ENCODE data around the gene PYCARD. TPM values are rescaled to one million over a fixed set of nuclear protein-coding genes. Genes with fewer than 3 reads are reported as not detected.

Gene PYCARD
- total RNA-seq, 1 donor from 2014 or later = 38.6 TPM

DNA sequence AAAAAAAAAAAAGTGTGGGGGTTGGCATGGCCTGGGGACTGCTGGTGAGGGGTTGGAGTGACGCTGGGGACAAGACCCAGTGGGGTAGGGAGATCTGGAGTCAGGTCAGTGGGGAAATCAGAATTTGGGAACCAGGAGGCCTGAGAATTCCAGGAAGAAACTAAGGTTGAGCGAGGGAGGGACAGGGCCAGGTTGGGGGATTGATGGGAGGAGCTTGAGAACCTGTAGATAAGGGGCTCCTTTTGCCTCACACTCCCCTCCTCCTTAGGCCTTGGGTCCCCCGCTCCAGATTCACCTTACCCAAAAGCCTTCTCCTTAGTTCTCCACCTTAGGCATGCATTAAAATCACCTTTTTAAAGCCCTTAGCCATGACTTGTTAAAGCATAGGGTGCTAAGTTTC lies 22.6 kb upstream of the PYCARD start:
- peaks cover 5% of the 10 kb centered on the region for H3K27me3 ChIP-seq (ENCODE audit: control insufficient read depth, insufficient read depth, low read length)
- no peak overlapping the region for H3K4me3 ChIP-seq (ENCODE audit: low read depth, low read length)
- no peak for DNase-seq (ENCODE audit: low read depth)
- TF ChIP-seq, protein P1, sequence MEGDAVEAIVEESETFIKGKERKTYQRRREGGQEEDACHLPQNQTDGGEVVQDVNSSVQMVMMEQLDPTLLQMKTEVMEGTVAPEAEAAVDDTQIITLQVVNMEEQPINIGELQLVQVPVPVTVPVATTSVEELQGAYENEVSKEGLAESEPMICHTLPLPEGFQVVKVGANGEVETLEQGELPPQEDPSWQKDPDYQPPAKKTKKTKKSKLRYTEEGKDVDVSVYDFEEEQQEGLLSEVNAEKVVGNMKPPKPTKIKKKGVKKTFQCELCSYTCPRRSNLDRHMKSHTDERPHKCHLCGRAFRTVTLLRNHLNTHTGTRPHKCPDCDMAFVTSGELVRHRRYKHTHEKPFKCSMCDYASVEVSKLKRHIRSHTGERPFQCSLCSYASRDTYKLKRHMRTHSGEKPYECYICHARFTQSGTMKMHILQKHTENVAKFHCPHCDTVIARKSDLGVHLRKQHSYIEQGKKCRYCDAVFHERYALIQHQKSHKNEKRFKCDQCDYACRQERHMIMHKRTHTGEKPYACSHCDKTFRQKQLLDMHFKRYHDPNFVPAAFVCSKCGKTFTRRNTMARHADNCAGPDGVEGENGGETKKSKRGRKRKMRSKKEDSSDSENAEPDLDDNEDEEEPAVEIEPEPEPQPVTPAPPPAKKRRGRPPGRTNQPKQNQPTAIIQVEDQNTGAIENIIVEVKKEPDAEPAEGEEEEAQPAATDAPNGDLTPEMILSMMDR (IDR thresholded peaks at IDR 0.05; ENCODE audit: insufficient read depth, low read length, poor library complexity, severe bottlenecking) = no peak
- H3K36me3 ChIP-seq (ENCODE audit: control insufficient read depth, insufficient read depth, low read length) = no peaks in the 10 kb centered on the region

DNA sequence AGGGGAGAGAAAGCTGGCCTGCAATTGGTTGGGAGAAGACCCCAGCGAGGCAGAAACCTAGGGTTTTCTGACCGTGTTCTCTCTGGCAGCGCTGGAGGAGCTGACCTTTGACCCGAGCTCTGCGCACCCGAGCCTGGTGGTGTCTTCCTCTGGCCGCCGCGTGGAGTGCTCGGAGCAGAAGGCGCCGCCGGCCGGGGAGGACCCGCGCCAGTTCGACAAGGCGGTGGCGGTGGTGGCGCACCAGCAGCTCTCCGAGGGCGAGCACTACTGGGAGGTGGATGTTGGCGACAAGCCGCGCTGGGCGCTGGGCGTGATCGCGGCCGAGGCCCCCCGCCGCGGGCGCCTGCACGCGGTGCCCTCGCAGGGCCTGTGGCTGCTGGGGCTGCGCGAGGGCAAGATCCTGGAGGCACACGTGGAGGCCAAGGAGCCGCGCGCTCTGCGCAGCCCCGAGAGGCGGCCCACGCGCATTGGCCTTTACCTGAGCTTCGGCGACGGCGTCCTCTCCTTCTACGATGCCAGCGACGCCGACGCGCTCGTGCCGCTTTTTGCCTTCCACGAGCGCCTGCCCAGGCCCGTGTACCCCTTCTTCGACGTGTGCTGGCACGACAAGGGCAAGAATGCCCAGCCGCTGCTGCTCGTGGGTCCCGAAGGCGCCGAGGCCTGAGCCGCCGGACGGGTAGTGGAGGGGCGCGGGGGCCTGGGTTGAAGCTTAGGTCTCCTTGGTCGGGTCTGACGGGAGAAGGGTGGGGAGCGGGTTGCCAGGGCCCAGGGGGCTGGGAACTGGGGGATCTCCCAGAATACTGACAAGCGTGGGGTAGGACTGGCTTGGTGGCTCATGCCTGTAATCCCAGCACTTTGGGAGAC lies 21.8 kb upstream of the PYCARD start:
- Histone ChIP-seq H3K36me3 (ENCODE audit: control insufficient read depth, insufficient read depth, low read length) (no peaks in the 10 kb centered on the region), H3K27me3 (ENCODE audit: control insufficient read depth, insufficient read depth, low read length) (peaks cover 6% of the 10 kb centered on the region), H3K4me3 (ENCODE audit: low read depth, low read length) (no peak overlapping the region)
- TF ChIP-seq, protein P1 (IDR thresholded peaks at IDR 0.05; ENCODE audit: insufficient read depth, low read length, poor library complexity, severe bottlenecking) = no peak
- DNase-seq (ENCODE audit: low read depth) = no peak

DNA sequence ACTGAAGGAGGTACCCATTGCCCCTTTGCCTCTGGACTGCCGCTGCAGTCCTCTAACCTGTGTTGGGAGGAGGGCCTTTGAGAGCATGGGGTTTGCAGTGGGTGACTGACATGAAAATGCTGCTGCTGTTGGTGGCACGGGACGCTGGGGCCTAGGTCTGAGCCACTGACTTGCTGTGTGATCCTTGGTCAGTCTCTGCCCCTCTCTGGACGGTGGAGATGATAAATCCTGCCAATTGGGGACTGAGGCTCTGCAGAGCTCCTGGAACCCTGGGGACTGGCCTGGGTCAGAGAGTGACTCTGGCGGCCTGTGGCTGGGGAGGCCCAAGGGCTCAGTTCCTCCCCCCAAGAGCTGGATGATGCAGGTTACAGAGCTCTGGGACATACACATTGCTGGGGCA lies 20.5 kb upstream of the PYCARD start:
- DNase-seq (ENCODE audit: low read depth) = no peak
- Histone ChIP-seq H3K4me3 (ENCODE audit: low read depth, low read length) (no peak overlapping the region), H3K36me3 (ENCODE audit: control insufficient read depth, insufficient read depth, low read length) (no peaks in the 10 kb centered on the region), H3K27me3 (ENCODE audit: control insufficient read depth, insufficient read depth, low read length) (peaks cover 13% of the 10 kb centered on the region)
- TF ChIP-seq, protein P1 (IDR thresholded peaks at IDR 0.05; ENCODE audit: insufficient read depth, low read length, poor library complexity, severe bottlenecking) = no peak

DNA sequence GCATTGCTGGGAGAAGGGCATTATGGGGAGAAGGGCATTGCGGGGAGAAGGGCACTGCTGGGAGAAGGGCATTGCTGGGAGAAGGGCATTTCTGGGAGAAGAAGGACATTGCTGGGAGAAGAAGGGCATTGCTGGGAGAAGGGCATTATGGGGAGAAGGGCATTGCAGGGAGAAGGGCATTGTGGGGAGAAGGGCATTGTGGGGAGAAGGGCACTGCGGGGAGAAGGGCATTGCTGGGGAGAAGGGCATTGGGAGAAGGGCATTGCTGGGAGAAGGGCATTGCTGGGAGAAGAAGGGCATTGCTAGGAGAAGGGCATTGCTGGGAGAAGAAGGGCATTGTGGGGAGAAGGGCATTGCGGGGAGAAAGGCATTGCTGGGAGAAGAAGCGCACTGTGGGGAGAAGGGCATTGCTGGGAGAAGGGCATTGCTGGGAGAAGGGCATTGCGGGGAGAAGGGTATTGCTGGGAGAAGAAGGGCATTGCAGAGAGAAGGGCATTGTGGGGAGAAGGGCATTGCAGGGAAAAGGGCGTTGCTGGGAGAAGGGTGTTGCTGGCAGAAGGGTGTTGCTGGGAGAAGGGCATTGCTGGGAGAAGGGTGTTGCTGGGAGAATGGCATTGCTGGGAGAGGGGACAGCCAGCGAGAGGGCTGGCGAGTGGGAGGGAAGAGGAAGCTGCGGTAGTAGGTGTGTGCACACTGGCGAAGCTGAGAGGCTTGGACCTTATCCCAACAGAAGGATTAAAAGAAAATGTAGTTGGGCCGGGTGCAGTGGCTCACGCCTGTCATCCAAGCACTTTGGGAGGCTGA lies 19.0 kb upstream of the PYCARD start:
- TF ChIP-seq, protein P1 (IDR thresholded peaks at IDR 0.05; ENCODE audit: insufficient read depth, low read length, poor library complexity, severe bottlenecking) = no peak
- Histone ChIP-seq H3K36me3 (ENCODE audit: control insufficient read depth, insufficient read depth, low read length) (no peaks in the 10 kb centered on the region), H3K27me3 (ENCODE audit: control insufficient read depth, insufficient read depth, low read length) (peaks cover 28% of the 10 kb centered on the region), H3K4me3 (ENCODE audit: low read depth, low read length) (no peak overlapping the region)
- DNase-seq (ENCODE audit: low read depth) = no peak

DNA sequence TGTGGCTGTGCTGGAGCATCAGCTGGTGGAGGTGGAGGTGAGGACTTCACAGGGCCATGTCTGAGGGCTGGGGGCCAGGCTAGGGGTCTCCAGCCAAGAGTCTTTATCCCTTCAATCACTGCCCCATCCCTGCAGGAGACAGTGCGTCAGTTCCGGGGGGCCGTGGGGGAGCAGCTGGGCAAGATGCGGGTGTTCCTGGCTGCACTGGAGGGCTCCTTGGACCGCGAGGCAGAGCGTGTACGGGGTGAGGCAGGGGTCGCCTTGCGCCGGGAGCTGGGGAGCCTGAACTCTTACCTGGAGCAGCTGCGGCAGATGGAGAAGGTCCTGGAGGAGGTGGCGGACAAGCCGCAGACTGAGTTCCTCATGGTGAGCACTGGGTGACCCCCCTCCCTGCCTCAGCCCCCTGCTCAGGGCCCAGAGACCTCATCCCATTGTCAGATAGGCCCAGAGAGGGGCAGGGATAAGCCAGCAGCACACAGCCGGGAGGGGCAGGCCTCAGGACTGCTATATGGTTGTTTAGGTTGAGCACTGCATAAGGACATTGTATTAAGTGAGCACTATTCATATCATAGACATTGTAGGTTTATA lies 16.7 kb upstream of the PYCARD start:
- no peak for DNase-seq (ENCODE audit: low read depth)
- Histone ChIP-seq H3K27me3 (ENCODE audit: control insufficient read depth, insufficient read depth, low read length) (peaks cover 51% of the 10 kb centered on the region), H3K4me3 (ENCODE audit: low read depth, low read length) (no peak overlapping the region), H3K36me3 (ENCODE audit: control insufficient read depth, insufficient read depth, low read length) (no peaks in the 10 kb centered on the region)
- TF ChIP-seq, protein P1 (IDR thresholded peaks at IDR 0.05; ENCODE audit: insufficient read depth, low read length, poor library complexity, severe bottlenecking) = no peak

Data from kidney epithelial cell (primary cell).